OCI-LY1 (cell line): ENCODE measurements around the gene HOXC6.

Experiments used
- H2AFZ ChIP-seq: fragments of 200-600 bp; sonication (generic), shearing (Covaris generic); 2 replicates; pipeline ENCODE4 v1.6.0; 2014; ENCODE audit warnings: antibody characterized with exemption, mild to moderate bottlenecking, low read length
- H3F3A ChIP-seq: fragments of 200-600 bp; sonication (generic), shearing (Covaris generic); 2 replicates; pipeline ENCODE4 v1.6.0; 2014; ENCODE audit warnings: mild to moderate bottlenecking, antibody characterized with exemption, low read length, moderate library complexity; ENCODE audit not compliant: insufficient read depth
- H3K27ac ChIP-seq: fragments of 200-600 bp; sonication (generic); 2 replicates; pipeline ENCODE4 v1.5.1; 2014; ENCODE audit warnings: low read length, mixed run types, mild to moderate bottlenecking, low read depth; ENCODE audit not compliant: poor library complexity, severe bottlenecking
- H3K27me3 ChIP-seq: fragments of 200-600 bp; sonication (generic); 2 replicates; pipeline ENCODE4 v1.6.0; 2014; ENCODE audit warnings: antibody characterized with exemption, mild to moderate bottlenecking, low read length, moderate library complexity; ENCODE audit not compliant: insufficient read depth
- H3K36me3 ChIP-seq: fragments of 200-600 bp; sonication (generic); 2 replicates; pipeline ENCODE4 v1.6.1; 2014; ENCODE audit warnings: mild to moderate bottlenecking, antibody characterized with exemption, low read length, moderate library complexity, mixed read lengths; ENCODE audit not compliant: insufficient read depth
- H3K4me1 ChIP-seq: fragments of 200-600 bp; sonication (generic); 2 replicates; pipeline ENCODE4 v1.5.1; 2014; ENCODE audit warnings: mild to moderate bottlenecking, low read length, moderate library complexity; ENCODE audit not compliant: insufficient read depth, severe bottlenecking
- H3K4me2 ChIP-seq: fragments of 200-600 bp; sonication (generic), shearing (Covaris generic); 2 replicates; pipeline ENCODE4 v1.6.1; 2014; ENCODE audit warnings: low read length
- H3K4me3 ChIP-seq: fragments of 200-600 bp; sonication (generic); 2 replicates; pipeline ENCODE4 v1.5.1; 2014; ENCODE audit warnings: low read length, low read depth, mild to moderate bottlenecking, mixed read lengths; ENCODE audit not compliant: poor library complexity, severe bottlenecking
- H3K79me2 ChIP-seq: fragments of 200-600 bp; shearing (Covaris generic); 2 replicates; pipeline ENCODE4 v1.6.1; 2016; ENCODE audit warnings: mixed run types, low read length, mixed read lengths; ENCODE audit not compliant: insufficient read depth
- H3K9ac ChIP-seq: fragments of 200-600 bp; sonication (generic), shearing (Covaris generic); 2 replicates; pipeline ENCODE4 v1.6.1; 2014; ENCODE audit warnings: mild to moderate bottlenecking, low read length, mixed read lengths
- H3K9me2 ChIP-seq: fragments of 200-600 bp; sonication (generic), shearing (Covaris generic); 2 replicates; pipeline ENCODE4 v1.6.1; 2014; ENCODE audit warnings: low read depth, mild to moderate bottlenecking, low read length, mixed read lengths
- H3K9me3 ChIP-seq: fragments of 200-600 bp; shearing (Covaris generic); 2 replicates; pipeline ENCODE4 v1.6.1; 2014; ENCODE audit warnings: low read length, mixed read lengths
- H4K20me1 ChIP-seq: fragments of 200-600 bp; sonication (generic), shearing (Covaris generic); 2 replicates; pipeline ENCODE4 v1.6.0; 2016; ENCODE audit warnings: mild to moderate bottlenecking, low read length; ENCODE audit not compliant: insufficient read depth
- CTCF ChIP-seq: fragments of 200-600 bp; sonication (generic), shearing (Covaris generic); IDR thresholded peaks from 2 replicates; pipeline ENCODE4 v1.5.1; 2017; ENCODE audit warnings: mild to moderate bottlenecking, antibody characterized with exemption, low read length, moderate library complexity, mixed read lengths
- EZH2 ChIP-seq: fragments of 200-600 bp; sonication (generic), shearing (Covaris generic); IDR thresholded peaks from 2 replicates; pipeline ENCODE4 v1.8.0; 2017; ENCODE audit warnings: borderline replicate concordance, mixed run types, mild to moderate bottlenecking, antibody characterized with exemption, low read length, moderate library complexity, mixed read lengths

The HOXC6 gene

GRCh38 chr12:54001283-54002187, 26.7 kb upstream of the HOXC6 start:
- H3K36me3 ChIP-seq, result no peaks in the 10 kb centered on the region
- H3K79me2 ChIP-seq, result no peaks in the 10 kb centered on the region
- no peak overlapping the region for H2AFZ ChIP-seq
- peaks cover 6% of the 10 kb centered on the region for H3K4me1 ChIP-seq
- H3K4me3 ChIP-seq, result no peak overlapping the region
- no peaks in the 10 kb centered on the region for H3K9me2 ChIP-seq
- no peak overlapping the region for H3K9ac ChIP-seq
- no peak overlapping the region for H3K27ac ChIP-seq
- peaks cover 15% of the 10 kb centered on the region; the same call in 1 of the 2 replicates for H3K27me3 ChIP-seq
- H3K4me2 ChIP-seq, result no peak overlapping the region
- TF ChIP-seq EZH2 (no peak), CTCF (no peak)
- H3K9me3 ChIP-seq, result no peaks in the 10 kb centered on the region
- H4K20me1 ChIP-seq, result no peaks in the 10 kb centered on the region
- H3F3A ChIP-seq, result no peaks in the 10 kb centered on the region

- H3K79me2 ChIP-seq, result no peaks in the 10 kb centered on the region
Observed at GRCh38 chr12:54002278-54002914, 25.8 kb upstream of the HOXC6 start.

GRCh38 chr12:54002915-54003389, 25.3 kb upstream of the HOXC6 start:
- H3K9me2 ChIP-seq, result no peaks in the 10 kb centered on the region
- H3K36me3 ChIP-seq, result no peaks in the 10 kb centered on the region
- no peaks in the 10 kb centered on the region for H3F3A ChIP-seq
- peaks cover 2% of the 10 kb centered on the region; the same call in 1 of the 2 replicates for H3K27me3 ChIP-seq
- H3K79me2 ChIP-seq, result no peaks in the 10 kb centered on the region
- no peak overlapping the region for H3K4me3 ChIP-seq
- H3K9ac ChIP-seq, result no peak overlapping the region
- no peaks in the 10 kb centered on the region for H4K20me1 ChIP-seq
- H2AFZ ChIP-seq, result no peak overlapping the region
- no peak overlapping the region for H3K4me2 ChIP-seq
- H3K27ac ChIP-seq, result no peak overlapping the region
- no peaks in the 10 kb centered on the region for H3K9me3 ChIP-seq
- TF ChIP-seq EZH2, result no peak
- TF ChIP-seq CTCF, result no peak
- H3K4me1 ChIP-seq, result peaks cover 6% of the 10 kb centered on the region

More at GRCh38 chr12:54002278-54002914, 25.8 kb upstream of the HOXC6 start:
- H4K20me1 ChIP-seq, result no peaks in the 10 kb centered on the region
- no peaks in the 10 kb centered on the region for H3F3A ChIP-seq
- no peak overlapping the region for H3K4me3 ChIP-seq
- H3K27ac ChIP-seq, result no peak overlapping the region
- TF ChIP-seq CTCF, result no peak
- no peak for TF ChIP-seq EZH2
- no peak overlapping the region for H3K4me2 ChIP-seq
- no peak overlapping the region for H3K9ac ChIP-seq
- peaks cover 6% of the 10 kb centered on the region; the same call in 1 of the 2 replicates for H3K27me3 ChIP-seq
- peaks cover 6% of the 10 kb centered on the region for H3K4me1 ChIP-seq
- H2AFZ ChIP-seq, result no peak overlapping the region
- no peaks in the 10 kb centered on the region for H3K9me2 ChIP-seq
- H3K36me3 ChIP-seq, result no peaks in the 10 kb centered on the region
- no peaks in the 10 kb centered on the region for H3K9me3 ChIP-seq
